ENCODE measurements around the gene CTBP2. TPM values are rescaled to one million over a fixed set of nuclear protein-coding genes. Genes with fewer than 3 reads are reported as not detected.

The CTBP2 gene
- total RNA-seq, 1 experiment from 2014 or later, result 75.4 TPM

DNA sequence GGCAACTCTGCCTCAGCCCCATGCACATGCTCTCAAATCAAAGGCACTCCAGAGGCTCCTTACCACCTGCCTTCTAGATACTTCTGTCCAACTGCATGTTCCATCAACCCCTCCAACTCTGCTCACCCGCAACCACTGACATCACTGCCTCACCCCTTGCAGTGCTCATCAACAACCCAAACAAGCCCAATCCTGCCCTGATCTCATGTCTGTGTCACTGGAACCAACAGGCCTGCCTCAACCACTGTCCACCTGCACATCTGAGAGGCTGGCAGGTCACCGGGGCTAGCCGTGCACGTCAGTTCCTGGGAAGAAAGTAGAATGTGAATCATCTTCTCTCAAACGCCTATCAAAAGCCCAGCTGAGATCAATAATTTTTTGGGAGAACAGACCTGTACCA lies 33.3 kb downstream of the CTBP2 start:
- H3K27me3 ChIP-seq (replicated peaks), result no peaks in the 10 kb centered on the region
- peaks cover 55% of the 10 kb centered on the region for H3K36me3 ChIP-seq
- DNase-seq (ENCODE audit: low read depth in 1 of 2, low spot score in 2 of 2), result no peak
- H3K9me3 ChIP-seq (replicated peaks), result no peaks in the 10 kb centered on the region
- no peak overlapping the region for H3K4me3 ChIP-seq
- peaks cover 12% of the 10 kb centered on the region for H3K4me1 ChIP-seq (replicated peaks)
- no peak overlapping the region for H3K27ac ChIP-seq

DNA sequence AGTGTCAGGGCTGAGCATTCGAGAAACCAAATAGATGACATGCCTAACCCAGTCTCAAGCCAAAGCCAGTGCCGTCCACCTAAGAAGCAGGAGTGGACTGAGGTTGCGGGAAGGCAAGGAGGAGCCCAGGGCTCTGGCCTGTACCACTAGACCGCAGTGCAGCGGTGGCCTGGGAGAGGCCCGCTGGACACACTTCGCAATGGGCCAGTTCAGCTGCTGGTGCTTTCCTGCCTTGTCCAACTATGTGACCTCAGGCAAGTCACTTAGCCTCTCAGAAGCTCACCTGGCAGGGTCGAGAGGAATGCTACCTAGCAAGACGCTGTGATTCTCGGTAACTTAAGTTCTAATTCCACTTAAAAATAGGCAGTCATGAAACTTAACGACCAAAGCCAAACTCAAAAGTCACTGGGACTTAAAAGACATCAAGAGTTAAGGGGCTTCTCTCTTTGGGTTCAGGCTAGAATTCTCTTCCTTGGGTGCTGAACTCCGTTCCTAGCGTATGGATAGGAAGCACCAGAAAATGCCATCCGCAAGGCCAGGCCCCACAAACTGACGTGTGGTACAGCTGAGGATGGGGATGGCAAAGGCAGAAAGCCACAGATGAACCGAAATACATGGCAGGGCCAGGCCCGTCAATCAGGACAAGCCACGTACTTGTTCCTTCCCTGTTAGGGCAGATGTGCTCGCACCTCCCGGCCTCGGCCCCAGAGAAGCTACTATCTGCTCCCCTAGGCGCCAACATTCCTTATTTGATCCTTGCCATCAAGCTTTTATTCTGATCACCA lies 34.2 kb downstream of the CTBP2 start:
- Histone ChIP-seq H3K27me3 (replicated peaks) (no peaks in the 10 kb centered on the region), H3K9me3 (replicated peaks) (no peaks in the 10 kb centered on the region), H3K27ac (no peak overlapping the region), H3K36me3 (peaks cover 47% of the 10 kb centered on the region), H3K4me1 (replicated peaks) (peaks cover 12% of the 10 kb centered on the region), H3K4me3 (no peak overlapping the region)
- no peak for DNase-seq (ENCODE audit: low read depth in 1 of 2, low spot score in 2 of 2)

DNA sequence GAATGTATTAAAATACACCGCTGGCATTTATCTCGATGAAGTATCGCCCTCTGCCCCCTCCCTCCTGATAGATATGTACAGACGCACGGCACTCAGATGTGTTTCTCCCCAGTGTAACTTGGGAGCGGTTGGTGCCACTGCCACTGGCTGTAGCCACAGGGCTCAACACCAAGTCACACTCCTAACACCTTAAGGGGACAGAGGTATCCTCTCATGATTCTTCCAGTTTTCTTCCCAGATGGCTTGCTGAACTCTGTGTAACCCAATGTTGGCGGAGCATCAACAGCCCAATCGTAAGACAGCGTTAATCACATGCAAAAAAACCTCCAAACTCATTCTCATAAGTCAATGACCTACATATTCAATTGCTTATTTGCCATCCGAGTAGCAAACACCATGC lies 35.5 kb downstream of the CTBP2 start:
- Histone ChIP-seq H3K9me3 (replicated peaks) (no peaks in the 10 kb centered on the region), H3K4me1 (replicated peaks) (peaks cover 12% of the 10 kb centered on the region), H3K27me3 (replicated peaks) (no peaks in the 10 kb centered on the region), H3K27ac (no peak overlapping the region), H3K36me3 (peaks cover 38% of the 10 kb centered on the region), H3K4me3 (no peak overlapping the region)
- no peak for DNase-seq (ENCODE audit: low read depth in 1 of 2, low spot score in 2 of 2)

DNA sequence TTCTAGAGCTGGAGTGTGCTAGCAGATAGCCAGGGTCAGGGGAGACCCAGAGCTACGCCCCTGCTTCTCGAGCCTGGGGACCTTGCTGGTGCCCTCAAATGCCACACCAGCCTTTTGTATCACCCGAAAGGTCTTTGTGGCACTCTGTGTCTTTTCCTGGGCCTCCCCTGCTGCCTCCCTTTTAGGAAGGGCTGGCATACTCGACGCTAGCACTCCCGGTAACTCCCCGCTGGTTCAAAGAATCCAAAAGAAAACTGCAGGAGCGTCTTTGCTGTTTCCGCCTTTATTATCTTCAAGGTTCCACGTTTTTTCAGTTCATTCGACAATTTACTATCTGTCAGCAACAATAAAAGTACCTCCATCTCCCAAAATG lies 36.3 kb downstream of the CTBP2 start:
- peaks cover 31% of the 10 kb centered on the region for H3K36me3 ChIP-seq
- peaks cover 12% of the 10 kb centered on the region for H3K4me1 ChIP-seq (replicated peaks)
- peak overlapping the region; percentile 45 for H3K27ac ChIP-seq
- H3K27me3 ChIP-seq (replicated peaks), result no peaks in the 10 kb centered on the region
- H3K4me3 ChIP-seq, result no peak overlapping the region
- H3K9me3 ChIP-seq (replicated peaks), result no peaks in the 10 kb centered on the region
- no peak for DNase-seq (ENCODE audit: low read depth in 1 of 2, low spot score in 2 of 2)

DNA sequence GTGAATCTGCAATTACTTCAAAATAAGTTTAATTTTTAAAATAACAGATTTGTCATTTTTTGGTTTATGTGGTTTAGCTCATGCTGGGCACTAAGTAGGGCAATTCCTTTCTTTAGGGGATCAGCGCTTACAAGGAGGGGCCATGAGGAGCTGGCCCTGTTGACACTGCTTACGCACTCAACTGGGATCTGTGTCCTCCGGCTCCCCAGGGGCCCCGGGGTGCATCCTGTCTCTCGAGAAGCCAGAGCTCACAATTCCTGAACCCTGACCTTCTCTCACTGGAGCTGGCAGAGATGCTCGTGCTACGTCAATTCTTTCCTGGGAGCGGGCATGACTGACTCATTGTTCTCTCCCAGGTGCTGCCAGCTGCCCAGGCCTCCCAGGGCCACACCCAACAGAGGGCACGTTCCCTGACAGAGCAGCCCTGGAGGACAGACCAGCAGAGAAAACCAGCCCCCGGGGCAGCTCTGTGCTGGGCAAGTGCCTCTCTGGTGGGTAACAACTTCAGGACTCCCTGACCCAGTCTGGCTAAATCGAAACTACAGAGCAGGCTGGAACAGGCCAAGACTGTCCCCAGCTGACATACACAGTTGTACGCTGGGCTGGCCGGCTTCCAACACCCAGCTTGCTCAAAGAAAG lies 36.8 kb downstream of the CTBP2 start:
- Histone ChIP-seq H3K9me3 (replicated peaks) (no peaks in the 10 kb centered on the region), H3K4me1 (replicated peaks) (peaks cover 12% of the 10 kb centered on the region), H3K27ac (peak overlapping the region; percentile 45), H3K4me3 (no peak overlapping the region), H3K36me3 (peaks cover 26% of the 10 kb centered on the region), H3K27me3 (replicated peaks) (no peaks in the 10 kb centered on the region)
- DNase-seq (ENCODE audit: low read depth in 1 of 2, low spot score in 2 of 2), result peak; percentile 57 to 65

DNA sequence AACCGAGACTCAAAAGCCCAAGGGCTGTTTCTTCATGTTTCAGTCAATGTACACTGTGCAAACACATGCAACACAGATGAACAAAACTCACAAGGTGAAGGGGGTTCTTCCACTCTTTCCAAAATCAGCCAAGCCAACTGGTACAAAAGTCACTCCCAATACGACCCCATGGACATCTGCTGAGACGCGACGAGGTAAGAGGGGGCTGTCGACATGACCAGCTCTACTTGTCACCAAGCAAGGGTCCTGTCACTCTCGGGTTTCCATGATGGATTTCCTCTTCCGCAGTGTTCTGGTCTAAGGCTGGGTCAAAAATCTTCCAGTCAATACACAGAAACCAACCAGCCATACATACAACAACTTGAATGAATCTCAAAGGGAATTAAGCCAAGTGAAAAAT lies 37.8 kb downstream of the CTBP2 start:
- Histone ChIP-seq H3K4me3 (no peak overlapping the region), H3K4me1 (replicated peaks) (peaks cover 12% of the 10 kb centered on the region), H3K36me3 (peaks cover 19% of the 10 kb centered on the region), H3K27me3 (replicated peaks) (no peaks in the 10 kb centered on the region), H3K27ac (no peak overlapping the region), H3K9me3 (replicated peaks) (no peaks in the 10 kb centered on the region)
- no peak for DNase-seq (ENCODE audit: low read depth in 1 of 2, low spot score in 2 of 2)

DNA sequence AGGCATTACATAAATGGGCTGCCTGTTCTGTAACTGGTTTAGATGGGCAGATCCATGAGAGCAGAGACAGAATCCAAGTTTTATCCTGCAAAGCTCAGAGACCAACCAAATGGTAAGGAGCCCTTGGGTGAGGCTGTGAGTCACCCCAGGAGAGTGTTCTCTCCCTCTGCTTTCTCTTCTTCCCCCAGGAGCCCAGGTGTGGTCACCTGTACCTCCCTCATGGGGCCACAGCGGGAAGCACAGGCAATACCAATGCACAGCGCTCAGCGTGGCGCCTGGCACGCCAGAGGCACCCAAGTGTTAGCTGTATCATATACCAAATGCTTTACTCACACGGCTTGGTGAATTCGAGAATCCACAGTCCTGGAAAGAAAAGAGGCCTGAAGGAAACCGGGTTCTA lies 39.4 kb downstream of the CTBP2 start:
- no peaks in the 10 kb centered on the region for H3K9me3 ChIP-seq (replicated peaks)
- no peaks in the 10 kb centered on the region for H3K27me3 ChIP-seq (replicated peaks)
- H3K36me3 ChIP-seq, result peaks cover 19% of the 10 kb centered on the region
- no peak overlapping the region for H3K27ac ChIP-seq
- no peak for DNase-seq (ENCODE audit: low read depth in 1 of 2, low spot score in 2 of 2)
- H3K4me3 ChIP-seq, result no peak overlapping the region
- peaks cover 12% of the 10 kb centered on the region for H3K4me1 ChIP-seq (replicated peaks)

DNA sequence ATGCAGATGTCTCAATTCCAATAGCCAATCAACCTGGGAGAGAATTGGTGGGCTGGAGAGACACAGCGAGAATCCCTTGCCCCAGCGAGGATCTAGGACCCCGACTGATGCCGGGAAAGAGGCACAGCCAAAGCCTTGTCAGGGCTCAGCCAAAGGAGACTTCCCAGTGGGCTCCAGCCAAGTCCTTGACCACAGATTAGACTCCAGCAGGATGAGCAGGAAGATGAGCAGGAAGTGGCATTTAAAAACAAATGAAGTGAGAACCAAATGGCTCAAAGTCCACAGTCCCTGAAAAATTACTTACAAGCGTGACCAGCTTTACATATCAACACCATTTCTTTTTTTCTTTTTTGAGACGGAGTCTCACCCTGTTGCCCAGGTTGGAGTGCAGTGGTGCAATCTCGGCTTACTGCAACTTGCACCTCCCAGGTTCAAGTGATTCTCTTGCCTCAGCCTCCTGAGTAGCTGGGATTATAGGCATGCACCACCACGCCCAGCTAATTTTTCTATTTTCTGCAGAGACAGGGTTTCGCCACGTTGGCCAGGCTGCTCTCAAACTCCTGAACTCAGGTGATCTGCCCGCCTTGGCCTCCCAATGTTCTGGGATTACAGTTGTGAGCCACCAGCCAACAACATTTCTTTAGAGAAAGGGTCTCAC lies 40.2 kb downstream of the CTBP2 start:
- DNase-seq (ENCODE audit: low read depth in 1 of 2, low spot score in 2 of 2), result no peak
- no peak overlapping the region for H3K27ac ChIP-seq
- H3K36me3 ChIP-seq, result peaks cover 15% of the 10 kb centered on the region
- no peaks in the 10 kb centered on the region for H3K27me3 ChIP-seq (replicated peaks)
- H3K9me3 ChIP-seq (replicated peaks), result no peaks in the 10 kb centered on the region
- no peak overlapping the region for H3K4me3 ChIP-seq
- peaks cover 12% of the 10 kb centered on the region for H3K4me1 ChIP-seq (replicated peaks)

DNA sequence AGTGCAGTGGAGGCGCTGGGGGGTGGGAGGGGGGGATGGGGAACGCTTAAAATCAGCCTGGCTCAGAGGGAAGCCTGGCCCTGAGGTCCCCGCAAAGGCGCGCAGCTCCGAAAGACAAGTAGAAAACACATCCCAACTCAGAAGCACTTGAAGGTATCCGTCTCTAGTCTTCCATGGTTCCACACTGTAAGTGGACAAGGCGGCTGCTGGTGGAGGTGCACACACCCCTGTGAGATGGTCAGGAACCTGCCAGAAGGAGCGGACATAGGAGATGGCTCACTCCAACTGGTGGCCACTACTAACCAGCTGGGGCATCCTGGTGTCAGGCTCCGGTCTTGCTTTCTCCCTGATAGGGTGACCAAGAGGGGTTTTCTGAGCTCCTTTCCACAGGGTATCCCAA lies 41.7 kb downstream of the CTBP2 start:
- H3K27ac ChIP-seq, result no peak overlapping the region

DNA sequence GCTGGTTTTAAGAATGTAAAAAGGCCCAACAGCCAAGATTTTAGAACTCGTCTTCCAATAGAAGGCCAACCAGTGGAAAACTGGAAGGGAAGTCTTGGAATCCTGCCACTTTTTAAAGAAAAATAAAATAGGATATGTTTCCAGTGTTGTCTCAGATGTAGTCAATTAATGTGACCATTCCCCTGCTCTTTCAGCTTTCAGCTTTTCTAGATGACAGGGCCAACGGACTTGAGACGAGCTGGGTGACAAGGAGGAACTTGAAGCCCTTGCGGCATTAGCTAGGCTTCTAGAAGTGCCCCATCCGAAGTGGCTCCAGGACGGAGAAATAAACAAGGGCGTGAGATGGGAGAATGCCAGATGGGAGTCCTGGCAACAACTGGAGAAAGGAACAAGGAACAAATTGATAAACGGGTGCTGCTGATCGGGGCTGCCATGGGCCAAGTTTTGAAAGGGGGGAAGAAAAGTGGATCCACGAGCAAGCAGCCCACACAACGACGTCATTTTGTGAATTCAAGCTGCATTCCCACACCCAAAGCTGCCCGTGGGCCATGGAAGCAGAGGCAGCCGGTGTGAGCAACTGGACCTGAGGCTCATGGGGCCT lies 42.3 kb downstream of the CTBP2 start:
- Histone ChIP-seq H3K36me3 (peaks cover 13% of the 10 kb centered on the region), H3K9me3 (replicated peaks) (no peaks in the 10 kb centered on the region), H3K27me3 (replicated peaks) (no peaks in the 10 kb centered on the region), H3K4me3 (no peak overlapping the region), H3K4me1 (replicated peaks) (no peaks in the 10 kb centered on the region), H3K27ac (no peak overlapping the region)
- no peak for DNase-seq (ENCODE audit: low read depth in 1 of 2, low spot score in 2 of 2)

More for the DNA sequence above, 41.7 kb downstream of the CTBP2 start:
- Histone ChIP-seq H3K9me3 (replicated peaks) (no peaks in the 10 kb centered on the region), H3K4me3 (no peak overlapping the region), H3K4me1 (replicated peaks) (peaks cover 4% of the 10 kb centered on the region), H3K27me3 (replicated peaks) (no peaks in the 10 kb centered on the region), H3K36me3 (peaks cover 15% of the 10 kb centered on the region)
- DNase-seq (ENCODE audit: low read depth in 1 of 2, low spot score in 2 of 2), result no peak

DNA sequence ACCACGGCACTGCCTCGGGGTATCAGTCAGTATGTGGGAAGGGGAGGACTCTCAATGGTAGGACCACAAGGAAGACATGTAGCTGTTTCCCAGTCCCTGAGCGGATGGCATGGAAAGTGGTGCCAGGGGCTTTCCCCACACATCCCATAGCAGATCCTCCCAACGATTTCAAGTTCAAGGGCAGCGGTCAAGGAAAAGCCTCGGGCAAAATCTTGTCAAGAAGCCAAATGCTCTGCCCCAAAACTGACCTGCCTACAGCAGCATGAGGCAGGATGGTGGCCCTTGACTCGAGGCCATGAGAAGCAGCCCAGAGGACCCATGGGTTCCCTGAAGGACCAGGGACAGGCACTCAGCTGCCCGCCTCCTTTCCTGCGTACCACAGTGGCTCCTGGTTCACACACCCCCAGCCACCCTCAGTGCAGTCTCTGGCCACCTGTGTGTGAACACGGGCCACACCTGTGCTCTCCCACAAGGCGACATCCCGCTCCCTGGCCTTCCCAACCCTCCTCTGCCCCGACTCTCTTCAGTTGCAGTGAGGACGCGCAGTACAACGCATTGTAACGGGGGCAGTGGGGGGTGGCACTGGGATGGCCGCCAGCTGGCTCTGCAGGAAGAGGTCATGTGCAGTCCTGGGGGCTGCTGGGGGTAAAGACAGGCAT lies 43.6 kb downstream of the CTBP2 start:
- Histone ChIP-seq H3K4me1 (replicated peaks) (no peaks in the 10 kb centered on the region), H3K36me3 (peaks cover 4% of the 10 kb centered on the region), H3K27ac (no peak overlapping the region), H3K9me3 (replicated peaks) (no peaks in the 10 kb centered on the region), H3K4me3 (no peak overlapping the region), H3K27me3 (replicated peaks) (no peaks in the 10 kb centered on the region)
- DNase-seq (ENCODE audit: low read depth in 1 of 2, low spot score in 2 of 2), result no peak

DNA sequence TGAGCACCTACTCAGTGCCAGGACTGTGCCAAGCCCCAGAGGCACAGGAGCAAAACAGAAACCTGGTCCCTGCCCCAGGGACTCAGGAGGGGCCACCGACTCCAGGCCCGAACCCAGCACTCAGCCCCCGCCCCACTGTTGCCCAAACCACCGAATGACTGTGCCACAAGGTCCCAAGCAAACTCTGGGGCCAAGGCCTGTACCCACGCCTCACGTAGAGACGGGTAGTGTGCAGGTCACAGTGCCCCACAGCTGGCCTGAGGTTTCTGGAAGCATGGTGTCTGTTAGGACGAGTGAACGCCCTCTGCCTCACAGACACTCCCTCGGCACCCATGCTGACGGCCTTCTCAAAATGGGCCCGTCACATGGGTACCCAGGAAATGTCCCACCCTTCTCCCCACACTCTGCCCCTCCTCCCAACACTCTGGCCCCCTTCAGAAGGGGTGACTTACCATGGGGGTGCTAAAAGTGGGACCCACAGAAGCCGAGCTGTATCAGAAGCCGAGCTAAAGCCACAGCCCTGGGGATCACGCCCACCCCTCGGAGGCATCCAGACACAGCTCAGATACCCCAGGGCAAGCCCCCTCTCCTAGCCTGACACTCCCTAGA lies 44.2 kb downstream of the CTBP2 start:
- Histone ChIP-seq H3K4me3 (no peak overlapping the region), H3K4me1 (replicated peaks) (no peaks in the 10 kb centered on the region), H3K27ac (no peak overlapping the region), H3K27me3 (replicated peaks) (no peaks in the 10 kb centered on the region), H3K36me3 (peaks cover 4% of the 10 kb centered on the region), H3K9me3 (replicated peaks) (no peaks in the 10 kb centered on the region)
- DNase-seq (ENCODE audit: low read depth in 1 of 2, low spot score in 2 of 2), result no peak

DNA sequence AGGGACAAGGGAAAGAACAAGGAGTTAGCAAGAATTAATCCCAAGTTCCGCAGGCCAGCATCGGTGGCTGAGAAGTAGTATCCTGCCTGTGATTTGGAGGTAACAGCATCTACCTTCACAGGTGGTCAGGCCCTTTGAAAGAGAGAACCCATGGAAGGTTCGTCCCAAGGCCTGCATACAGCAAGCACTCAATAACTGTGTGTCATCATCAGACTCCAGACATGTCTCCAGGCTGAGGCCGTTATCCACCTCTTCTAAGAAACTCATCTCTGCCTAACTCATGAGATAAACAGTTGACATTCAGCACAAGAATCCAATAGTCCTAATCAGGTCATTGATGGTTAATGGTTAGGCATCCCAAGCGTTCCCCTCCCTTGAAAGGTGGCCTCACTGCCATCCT lies 45.0 kb downstream of the CTBP2 start:
- Histone ChIP-seq H3K4me1 (replicated peaks) (no peaks in the 10 kb centered on the region), H3K9me3 (replicated peaks) (no peaks in the 10 kb centered on the region), H3K27ac (no peak overlapping the region), H3K27me3 (replicated peaks) (no peaks in the 10 kb centered on the region), H3K36me3 (peaks cover 4% of the 10 kb centered on the region), H3K4me3 (no peak overlapping the region)
- DNase-seq (ENCODE audit: low read depth in 1 of 2, low spot score in 2 of 2), result no peak
